Upper lobe of left lung (tissue), 4 donors: ENCODE measurements around the gene FASTK.

ENCODE experiments used
- EP300 ChIP-seq, 4 donors: sonication (generic); formaldehyde crosslinking; IDR thresholded peaks; one replicate each; pipeline ENCODE4 v1.5.1; 2017; ENCODE audit warnings: antibody characterized with exemption in 4 of 4, control low read depth in 2 of 4
- POLR2A ChIP-seq, 4 donors: fragments of 450-650 bp; IDR thresholded peaks; one replicate each; pipeline ENCODE4 v1.5.1; 2016 to 2017; ENCODE audit warnings: antibody characterized with exemption in 4 of 4, mild to moderate bottlenecking in 2 of 4
- POLR2AphosphoS5 ChIP-seq, 2 donors: sonication (generic); formaldehyde crosslinking; IDR thresholded peaks; one replicate each; pipeline ENCODE4 v1.5.1; 2017; ENCODE audit warnings: antibody characterized with exemption in 2 of 2
- TF ChIP-seq, protein P1 (sequence below), 6 experiments: fragments of 450-650 bp in 4 of 6; fragments of 200-600 bp in 2 of 6; sonication (generic) in 2 of 6; IDR thresholded peaks; one replicate each; pipeline ENCODE4 v1.5.1; 2016 to 2019; ENCODE audit warnings: antibody characterized with exemption in 6 of 6

DNA sequence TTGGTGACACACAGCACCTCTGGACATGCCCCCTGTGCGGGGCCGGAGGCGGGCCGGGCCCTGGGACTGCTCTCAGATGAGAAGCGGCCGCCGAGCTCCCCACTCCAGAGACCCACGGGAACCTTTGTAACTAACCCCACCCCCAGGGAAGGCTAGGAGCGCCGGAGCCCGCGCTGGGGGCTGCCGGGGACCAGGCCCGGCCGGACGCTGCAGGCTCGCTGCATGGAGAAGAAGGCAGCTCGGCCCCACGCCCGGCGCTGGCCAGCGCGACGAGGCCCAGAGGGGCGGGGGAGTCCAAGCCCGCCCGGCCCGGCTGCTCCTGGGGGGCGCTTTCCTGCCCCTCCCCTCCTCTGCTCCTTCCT, 42.2 kb upstream of the FASTK start:
- TF ChIP-seq, protein P1, sequence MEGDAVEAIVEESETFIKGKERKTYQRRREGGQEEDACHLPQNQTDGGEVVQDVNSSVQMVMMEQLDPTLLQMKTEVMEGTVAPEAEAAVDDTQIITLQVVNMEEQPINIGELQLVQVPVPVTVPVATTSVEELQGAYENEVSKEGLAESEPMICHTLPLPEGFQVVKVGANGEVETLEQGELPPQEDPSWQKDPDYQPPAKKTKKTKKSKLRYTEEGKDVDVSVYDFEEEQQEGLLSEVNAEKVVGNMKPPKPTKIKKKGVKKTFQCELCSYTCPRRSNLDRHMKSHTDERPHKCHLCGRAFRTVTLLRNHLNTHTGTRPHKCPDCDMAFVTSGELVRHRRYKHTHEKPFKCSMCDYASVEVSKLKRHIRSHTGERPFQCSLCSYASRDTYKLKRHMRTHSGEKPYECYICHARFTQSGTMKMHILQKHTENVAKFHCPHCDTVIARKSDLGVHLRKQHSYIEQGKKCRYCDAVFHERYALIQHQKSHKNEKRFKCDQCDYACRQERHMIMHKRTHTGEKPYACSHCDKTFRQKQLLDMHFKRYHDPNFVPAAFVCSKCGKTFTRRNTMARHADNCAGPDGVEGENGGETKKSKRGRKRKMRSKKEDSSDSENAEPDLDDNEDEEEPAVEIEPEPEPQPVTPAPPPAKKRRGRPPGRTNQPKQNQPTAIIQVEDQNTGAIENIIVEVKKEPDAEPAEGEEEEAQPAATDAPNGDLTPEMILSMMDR (IDR thresholded peaks at IDR 0.05): no peak
- TF ChIP-seq POLR2A (IDR thresholded peaks at IDR 0.05) (no peak), POLR2AphosphoS5 (IDR thresholded peaks at IDR 0.05) (no peak), EP300 (IDR thresholded peaks at IDR 0.05) (no peak)
